ENCODE measurements around the gene ADAMTS17. TPM values are rescaled to one million over a fixed set of nuclear protein-coding genes. Genes with fewer than 3 reads are reported as not detected.

Gene ADAMTS17
- total RNA-seq, 1 experiment from 2014 or later = 1.8 TPM

DNA sequence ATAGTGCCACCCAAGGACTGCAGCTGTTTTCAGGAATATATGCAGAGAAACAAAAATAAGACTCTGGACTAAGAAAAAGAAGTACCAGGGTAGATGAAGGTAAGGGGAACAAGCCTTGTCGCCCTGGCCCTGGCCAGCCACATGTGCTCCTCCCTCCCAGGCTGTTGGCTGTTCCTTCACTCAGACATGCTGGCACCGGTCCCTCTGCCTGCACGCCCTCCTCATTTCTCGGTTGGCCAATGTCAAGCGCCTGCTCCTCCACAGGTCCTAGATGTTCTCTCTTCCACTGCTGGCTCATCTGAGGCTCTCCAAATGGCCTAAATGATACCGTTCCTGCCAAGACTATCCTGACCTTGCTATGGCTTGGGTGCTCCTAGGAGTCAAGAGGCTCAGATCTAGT, 320.1 kb downstream of the ADAMTS17 start:
- Mint-ChIP-seq H3K27ac (no peak overlapping the region), H3K36me3 (peaks cover 7% of the 10 kb centered on the region), H3K4me1 (peaks cover 15% of the 10 kb centered on the region), H3K4me3 (no peak overlapping the region), H3K9me3 (peaks cover 19% of the 10 kb centered on the region), H3K27me3 (ENCODE audit: low read depth) (no peaks in the 10 kb centered on the region)
- TF ChIP-seq ZNF423 (CRISPR knock-in tag; IDR thresholded peaks at IDR 0.05) (no peak), NFATC4 (CRISPR knock-in tag; IDR thresholded peaks at IDR 0.05) (no peak), NFYB (CRISPR knock-in tag; conservative IDR thresholded peaks at IDR 0.05; ENCODE audit: low read depth) (no peak), CBFB (CRISPR knock-in tag; IDR thresholded peaks at IDR 0.05; ENCODE audit: low read depth) (no peak), ZNF396 (CRISPR knock-in tag; IDR thresholded peaks at IDR 0.05; ENCODE audit: borderline replicate concordance) (no peak), ZNF317 (CRISPR knock-in tag; IDR thresholded peaks at IDR 0.05; ENCODE audit: borderline replicate concordance, low read depth) (no peak), RORB (CRISPR knock-in tag; IDR thresholded peaks at IDR 0.05) (no peak), TEAD1 (CRISPR knock-in tag; IDR thresholded peaks at IDR 0.05) (no peak), NR1H2 (CRISPR knock-in tag; IDR thresholded peaks at IDR 0.05) (no peak), NFE2L1 (CRISPR knock-in tag; IDR thresholded peaks at IDR 0.05) (no peak)
- TF ChIP-seq, protein P1, sequence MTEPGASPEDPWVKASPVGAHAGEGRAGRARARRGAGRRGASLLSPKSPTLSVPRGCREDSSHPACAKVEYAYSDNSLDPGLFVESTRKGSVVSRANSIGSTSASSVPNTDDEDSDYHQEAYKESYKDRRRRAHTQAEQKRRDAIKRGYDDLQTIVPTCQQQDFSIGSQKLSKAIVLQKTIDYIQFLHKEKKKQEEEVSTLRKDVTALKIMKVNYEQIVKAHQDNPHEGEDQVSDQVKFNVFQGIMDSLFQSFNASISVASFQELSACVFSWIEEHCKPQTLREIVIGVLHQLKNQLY (CRISPR knock-in tag; IDR thresholded peaks at IDR 0.05) = no peak
- TF ChIP-seq, protein P2, sequence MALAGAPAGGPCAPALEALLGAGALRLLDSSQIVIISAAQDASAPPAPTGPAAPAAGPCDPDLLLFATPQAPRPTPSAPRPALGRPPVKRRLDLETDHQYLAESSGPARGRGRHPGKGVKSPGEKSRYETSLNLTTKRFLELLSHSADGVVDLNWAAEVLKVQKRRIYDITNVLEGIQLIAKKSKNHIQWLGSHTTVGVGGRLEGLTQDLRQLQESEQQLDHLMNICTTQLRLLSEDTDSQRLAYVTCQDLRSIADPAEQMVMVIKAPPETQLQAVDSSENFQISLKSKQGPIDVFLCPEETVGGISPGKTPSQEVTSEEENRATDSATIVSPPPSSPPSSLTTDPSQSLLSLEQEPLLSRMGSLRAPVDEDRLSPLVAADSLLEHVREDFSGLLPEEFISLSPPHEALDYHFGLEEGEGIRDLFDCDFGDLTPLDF (CRISPR knock-in tag; IDR thresholded peaks at IDR 0.05) = no peak
- TF ChIP-seq, protein P3, sequence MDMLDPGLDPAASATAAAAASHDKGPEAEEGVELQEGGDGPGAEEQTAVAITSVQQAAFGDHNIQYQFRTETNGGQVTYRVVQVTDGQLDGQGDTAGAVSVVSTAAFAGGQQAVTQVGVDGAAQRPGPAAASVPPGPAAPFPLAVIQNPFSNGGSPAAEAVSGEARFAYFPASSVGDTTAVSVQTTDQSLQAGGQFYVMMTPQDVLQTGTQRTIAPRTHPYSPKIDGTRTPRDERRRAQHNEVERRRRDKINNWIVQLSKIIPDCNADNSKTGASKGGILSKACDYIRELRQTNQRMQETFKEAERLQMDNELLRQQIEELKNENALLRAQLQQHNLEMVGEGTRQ (CRISPR knock-in tag; IDR thresholded peaks at IDR 0.05) = no peak
- POLR2A ChIA-PET = no interaction called here
- no peak for ATAC-seq
- DNase-seq (ENCODE audit: low spot score) = no peak
- CTCF ChIA-PET = no interaction called here

DNA sequence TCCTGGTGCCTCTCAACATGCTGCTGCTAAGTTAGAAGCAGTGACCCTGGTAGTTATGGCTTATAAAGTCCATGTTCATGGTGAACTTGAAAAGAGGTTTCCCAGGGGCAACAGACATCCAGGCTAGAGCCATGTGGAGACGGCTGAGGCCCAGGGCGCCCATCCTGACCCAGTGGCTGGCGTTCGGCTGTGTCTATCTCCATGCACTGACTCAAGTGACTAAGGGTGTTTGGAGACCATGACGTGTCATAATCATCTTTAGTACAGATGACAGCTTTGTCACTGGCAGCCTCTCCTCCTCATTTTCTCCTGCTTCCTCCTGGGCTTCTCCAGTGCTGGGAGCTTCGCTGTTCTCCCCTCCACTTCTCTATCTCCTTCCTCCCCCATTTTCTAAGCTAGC, 321.2 kb downstream of the ADAMTS17 start:
- Mint-ChIP-seq H3K4me1 (peaks cover 15% of the 10 kb centered on the region), H3K27ac (no peak overlapping the region), H3K27me3 (ENCODE audit: low read depth) (no peaks in the 10 kb centered on the region), H3K36me3 (peaks cover 7% of the 10 kb centered on the region), H3K9me3 (peaks cover 13% of the 10 kb centered on the region), H3K4me3 (no peak overlapping the region)
- DNase-seq (ENCODE audit: low spot score) = no peak
- peak; percentile 11; the same call in 1 of the 2 replicates for ATAC-seq
- POLR2A ChIA-PET = interaction anchor here (1.0 to 1.3 kb wide), 2 partner anchors 11 to 34 kb away, joined by 3 to 4 read pairs; no protein-coding TSS in a partner anchor
- CTCF ChIA-PET = interaction anchor here (0.7 to 1.6 kb wide), 4 partner anchors 37 to 318 kb away, joined by 3 to 8 read pairs (median 4); no protein-coding TSS in a partner anchor
- TF ChIP-seq CREB1 (CRISPR knock-in tag; IDR thresholded peaks at IDR 0.05) = no peak
- TF ChIP-seq, protein P4, sequence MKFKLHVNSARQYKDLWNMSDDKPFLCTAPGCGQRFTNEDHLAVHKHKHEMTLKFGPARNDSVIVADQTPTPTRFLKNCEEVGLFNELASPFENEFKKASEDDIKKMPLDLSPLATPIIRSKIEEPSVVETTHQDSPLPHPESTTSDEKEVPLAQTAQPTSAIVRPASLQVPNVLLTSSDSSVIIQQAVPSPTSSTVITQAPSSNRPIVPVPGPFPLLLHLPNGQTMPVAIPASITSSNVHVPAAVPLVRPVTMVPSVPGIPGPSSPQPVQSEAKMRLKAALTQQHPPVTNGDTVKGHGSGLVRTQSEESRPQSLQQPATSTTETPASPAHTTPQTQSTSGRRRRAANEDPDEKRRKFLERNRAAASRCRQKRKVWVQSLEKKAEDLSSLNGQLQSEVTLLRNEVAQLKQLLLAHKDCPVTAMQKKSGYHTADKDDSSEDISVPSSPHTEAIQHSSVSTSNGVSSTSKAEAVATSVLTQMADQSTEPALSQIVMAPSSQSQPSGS (CRISPR knock-in tag; IDR thresholded peaks at IDR 0.05; ENCODE audit: borderline replicate concordance, low read depth) = no peak
- TF ChIP-seq ETV6 (CRISPR knock-in tag; IDR thresholded peaks at IDR 0.05) = no peak
- TF ChIP-seq, protein P5, sequence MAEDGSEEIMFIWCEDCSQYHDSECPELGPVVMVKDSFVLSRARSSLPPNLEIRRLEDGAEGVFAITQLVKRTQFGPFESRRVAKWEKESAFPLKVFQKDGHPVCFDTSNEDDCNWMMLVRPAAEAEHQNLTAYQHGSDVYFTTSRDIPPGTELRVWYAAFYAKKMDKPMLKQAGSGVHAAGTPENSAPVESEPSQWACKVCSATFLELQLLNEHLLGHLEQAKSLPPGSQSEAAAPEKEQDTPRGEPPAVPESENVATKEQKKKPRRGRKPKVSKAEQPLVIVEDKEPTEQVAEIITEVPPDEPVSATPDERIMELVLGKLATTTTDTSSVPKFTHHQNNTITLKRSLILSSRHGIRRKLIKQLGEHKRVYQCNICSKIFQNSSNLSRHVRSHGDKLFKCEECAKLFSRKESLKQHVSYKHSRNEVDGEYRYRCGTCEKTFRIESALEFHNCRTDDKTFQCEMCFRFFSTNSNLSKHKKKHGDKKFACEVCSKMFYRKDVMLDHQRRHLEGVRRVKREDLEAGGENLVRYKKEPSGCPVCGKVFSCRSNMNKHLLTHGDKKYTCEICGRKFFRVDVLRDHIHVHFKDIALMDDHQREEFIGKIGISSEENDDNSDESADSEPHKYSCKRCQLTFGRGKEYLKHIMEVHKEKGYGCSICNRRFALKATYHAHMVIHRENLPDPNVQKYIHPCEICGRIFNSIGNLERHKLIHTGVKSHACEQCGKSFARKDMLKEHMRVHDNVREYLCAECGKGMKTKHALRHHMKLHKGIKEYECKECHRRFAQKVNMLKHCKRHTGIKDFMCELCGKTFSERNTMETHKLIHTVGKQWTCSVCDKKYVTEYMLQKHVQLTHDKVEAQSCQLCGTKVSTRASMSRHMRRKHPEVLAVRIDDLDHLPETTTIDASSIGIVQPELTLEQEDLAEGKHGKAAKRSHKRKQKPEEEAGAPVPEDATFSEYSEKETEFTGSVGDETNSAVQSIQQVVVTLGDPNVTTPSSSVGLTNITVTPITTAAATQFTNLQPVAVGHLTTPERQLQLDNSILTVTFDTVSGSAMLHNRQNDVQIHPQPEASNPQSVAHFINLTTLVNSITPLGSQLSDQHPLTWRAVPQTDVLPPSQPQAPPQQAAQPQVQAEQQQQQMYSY (CRISPR knock-in tag; IDR thresholded peaks at IDR 0.05) = no peak
- no peak for TF ChIP-seq ZNF138 (CRISPR knock-in tag; conservative IDR thresholded peaks at IDR 0.05)
- TF ChIP-seq, protein P3 (CRISPR knock-in tag; IDR thresholded peaks at IDR 0.05) = no peak
- TF ChIP-seq ZNF121 (CRISPR knock-in tag; IDR thresholded peaks at IDR 0.05) = no peak
- TF ChIP-seq, protein P6, sequence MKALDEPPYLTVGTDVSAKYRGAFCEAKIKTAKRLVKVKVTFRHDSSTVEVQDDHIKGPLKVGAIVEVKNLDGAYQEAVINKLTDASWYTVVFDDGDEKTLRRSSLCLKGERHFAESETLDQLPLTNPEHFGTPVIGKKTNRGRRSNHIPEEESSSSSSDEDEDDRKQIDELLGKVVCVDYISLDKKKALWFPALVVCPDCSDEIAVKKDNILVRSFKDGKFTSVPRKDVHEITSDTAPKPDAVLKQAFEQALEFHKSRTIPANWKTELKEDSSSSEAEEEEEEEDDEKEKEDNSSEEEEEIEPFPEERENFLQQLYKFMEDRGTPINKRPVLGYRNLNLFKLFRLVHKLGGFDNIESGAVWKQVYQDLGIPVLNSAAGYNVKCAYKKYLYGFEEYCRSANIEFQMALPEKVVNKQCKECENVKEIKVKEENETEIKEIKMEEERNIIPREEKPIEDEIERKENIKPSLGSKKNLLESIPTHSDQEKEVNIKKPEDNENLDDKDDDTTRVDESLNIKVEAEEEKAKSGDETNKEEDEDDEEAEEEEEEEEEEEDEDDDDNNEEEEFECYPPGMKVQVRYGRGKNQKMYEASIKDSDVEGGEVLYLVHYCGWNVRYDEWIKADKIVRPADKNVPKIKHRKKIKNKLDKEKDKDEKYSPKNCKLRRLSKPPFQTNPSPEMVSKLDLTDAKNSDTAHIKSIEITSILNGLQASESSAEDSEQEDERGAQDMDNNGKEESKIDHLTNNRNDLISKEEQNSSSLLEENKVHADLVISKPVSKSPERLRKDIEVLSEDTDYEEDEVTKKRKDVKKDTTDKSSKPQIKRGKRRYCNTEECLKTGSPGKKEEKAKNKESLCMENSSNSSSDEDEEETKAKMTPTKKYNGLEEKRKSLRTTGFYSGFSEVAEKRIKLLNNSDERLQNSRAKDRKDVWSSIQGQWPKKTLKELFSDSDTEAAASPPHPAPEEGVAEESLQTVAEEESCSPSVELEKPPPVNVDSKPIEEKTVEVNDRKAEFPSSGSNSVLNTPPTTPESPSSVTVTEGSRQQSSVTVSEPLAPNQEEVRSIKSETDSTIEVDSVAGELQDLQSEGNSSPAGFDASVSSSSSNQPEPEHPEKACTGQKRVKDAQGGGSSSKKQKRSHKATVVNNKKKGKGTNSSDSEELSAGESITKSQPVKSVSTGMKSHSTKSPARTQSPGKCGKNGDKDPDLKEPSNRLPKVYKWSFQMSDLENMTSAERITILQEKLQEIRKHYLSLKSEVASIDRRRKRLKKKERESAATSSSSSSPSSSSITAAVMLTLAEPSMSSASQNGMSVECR (CRISPR knock-in tag; IDR thresholded peaks at IDR 0.05; ENCODE audit: borderline replicate concordance) = no peak
- TF ChIP-seq, protein P7, sequence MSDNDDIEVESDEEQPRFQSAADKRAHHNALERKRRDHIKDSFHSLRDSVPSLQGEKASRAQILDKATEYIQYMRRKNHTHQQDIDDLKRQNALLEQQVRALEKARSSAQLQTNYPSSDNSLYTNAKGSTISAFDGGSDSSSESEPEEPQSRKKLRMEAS (CRISPR knock-in tag; IDR thresholded peaks at IDR 0.05) = no peak
- TF ChIP-seq GABPB1 (CRISPR knock-in tag; IDR thresholded peaks at IDR 0.05) = no peak
- TF ChIP-seq NFATC4 (CRISPR knock-in tag; IDR thresholded peaks at IDR 0.05) = no peak
- TF ChIP-seq PRRX2 (CRISPR knock-in tag; IDR thresholded peaks at IDR 0.05) = no peak
